GM21825 (cell line): ENCODE measurements around the gene CTSS.
"Not testable (repeated sequence)": the region's sequence is repeated elsewhere in the genome, so short reads cannot be mapped to it uniquely, and the experiment has no call there.

Experiments
- ATAC-seq: cut with Tn5 transposase; IDR thresholded peaks from one replicate; pipeline ENCODE4 v1.9.1; 2021; ENCODE audit warnings: mild to moderate bottlenecking, moderate library complexity; ENCODE audit not compliant: unreplicated experiment

Gene CTSS

GRCh38 chr1:150775931-150776505, 10.4 kb upstream of the CTSS start:
- ATAC-seq: not testable (repeated sequence)

DNA sequence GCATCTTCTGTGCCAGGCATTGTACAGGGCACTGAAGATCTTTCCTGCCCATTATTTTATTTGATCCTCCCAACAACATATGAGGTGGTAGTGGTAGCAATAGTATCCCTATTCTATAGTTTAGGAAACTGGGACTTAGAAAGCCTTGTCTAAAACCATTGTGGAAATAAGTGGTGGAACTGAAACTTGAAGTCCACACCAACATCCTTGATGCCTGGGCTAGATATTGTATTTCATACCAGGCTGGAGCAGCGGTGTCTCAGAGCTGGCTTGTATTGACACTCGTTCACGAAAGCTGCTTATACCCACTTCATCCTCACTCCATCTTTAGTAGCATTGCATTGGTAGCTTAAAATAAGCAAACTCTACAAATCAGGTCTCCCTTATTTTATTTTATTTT, 9.7 kb upstream of the CTSS start:
- no peak for ATAC-seq

- no peak for ATAC-seq
These were observed 6.7 kb upstream of the CTSS start for GRCh38 chr1:150772326-150772725.

DNA sequence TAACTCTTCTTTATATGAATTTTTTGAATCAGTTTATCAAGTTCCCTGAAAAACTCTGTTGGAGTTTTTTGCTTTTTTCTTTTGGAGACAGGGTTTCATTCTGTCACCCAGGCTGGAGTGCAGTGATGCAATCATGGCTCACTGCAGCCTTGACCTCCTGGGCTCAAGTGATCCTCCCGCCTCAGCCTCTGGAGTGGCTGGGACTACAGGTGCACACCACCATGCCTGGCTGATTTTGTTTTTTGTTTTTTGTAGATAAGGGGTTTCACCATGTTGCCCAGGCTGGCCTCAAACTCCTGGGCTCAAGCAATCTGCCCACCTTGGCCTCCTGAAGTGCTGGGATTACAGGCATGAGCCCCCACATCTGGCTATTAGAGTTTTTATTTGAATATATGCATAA, 2.1 kb upstream of the CTSS start:
- not testable (repeated sequence) for ATAC-seq

- ATAC-seq: not testable (repeated sequence)
These were observed 361 bp upstream of the CTSS start for GRCh38 chr1:150765977-150766301.

DNA sequence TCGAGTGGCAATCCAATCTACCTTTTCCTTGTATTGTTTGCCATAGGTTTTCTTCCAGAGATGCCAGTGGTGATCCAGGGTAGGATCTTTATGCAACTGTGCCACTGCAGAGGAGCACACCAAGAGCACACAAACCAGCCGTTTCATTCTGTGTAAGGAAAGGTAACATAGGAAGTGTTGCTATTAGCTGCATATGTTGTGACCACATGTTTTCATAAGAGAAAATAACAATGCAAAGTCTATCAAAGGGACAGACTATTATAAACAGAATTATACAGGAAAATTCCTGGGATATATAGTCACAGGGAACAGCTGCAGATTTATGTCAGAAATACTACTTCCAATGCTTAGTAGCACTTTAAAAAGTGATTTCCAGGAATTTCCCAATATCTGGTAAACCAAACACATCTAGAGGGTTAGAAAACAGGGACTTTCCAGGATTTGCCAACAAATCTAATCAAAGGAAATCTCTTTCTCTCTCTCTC, 919 bp downstream of the CTSS start:
- ATAC-seq: no peak

DNA sequence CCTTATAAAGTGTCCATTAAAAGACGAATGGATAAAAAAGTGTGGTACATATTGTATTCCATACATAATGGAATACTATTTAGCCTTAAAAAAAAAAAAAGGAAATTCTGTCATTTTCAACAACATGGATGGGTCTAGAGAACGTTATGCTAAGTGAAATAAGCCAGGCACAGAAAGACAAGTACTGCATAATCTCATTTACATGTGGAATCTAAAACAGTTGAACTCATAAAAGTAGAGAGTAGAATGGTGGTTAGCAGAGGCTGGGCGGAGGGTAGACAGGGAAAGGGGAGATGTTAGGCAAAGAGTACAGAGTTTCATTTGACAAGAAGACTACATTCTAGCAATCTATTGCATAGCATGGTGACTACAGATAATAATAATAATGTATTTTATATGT, 2.6 kb downstream of the CTSS start:
- no peak for ATAC-seq

DNA sequence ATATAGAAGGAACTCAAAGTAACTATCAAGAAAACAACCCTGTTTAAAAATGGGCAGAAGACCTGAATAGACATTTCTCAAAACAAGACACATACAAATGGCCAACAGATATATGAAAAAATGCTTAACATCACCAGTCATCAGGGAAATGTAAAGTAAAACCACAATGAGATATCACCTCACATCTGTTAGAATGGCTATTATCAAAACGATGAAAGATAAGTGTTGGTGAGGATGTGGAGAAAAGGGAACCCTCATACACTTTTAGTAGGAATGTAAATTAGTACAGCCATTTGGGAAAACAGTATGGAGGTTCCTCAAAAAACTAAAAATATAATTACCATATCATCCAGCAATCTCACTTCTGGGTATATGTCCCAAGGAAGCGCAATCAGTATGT, 3.0 kb downstream of the CTSS start:
- ATAC-seq: no peak

DNA sequence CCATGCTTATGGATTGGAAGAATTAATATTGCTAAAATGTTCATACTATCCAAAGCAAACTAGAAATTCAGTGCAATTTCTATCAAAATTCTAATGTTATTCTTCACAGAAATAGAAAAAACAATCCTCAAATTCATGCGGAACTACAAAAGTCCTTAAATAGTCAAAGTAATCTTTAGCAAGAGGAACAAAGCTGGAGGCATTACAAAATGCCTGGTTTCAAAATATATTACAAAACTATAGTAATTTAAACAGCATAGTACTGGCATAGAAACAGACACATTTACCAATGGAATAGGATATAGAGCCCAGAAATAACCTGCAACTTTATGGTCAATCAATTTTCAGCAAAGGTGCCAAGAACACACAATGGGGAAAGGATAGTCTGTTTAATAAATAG, 3.8 kb downstream of the CTSS start:
- no peak for ATAC-seq

DNA sequence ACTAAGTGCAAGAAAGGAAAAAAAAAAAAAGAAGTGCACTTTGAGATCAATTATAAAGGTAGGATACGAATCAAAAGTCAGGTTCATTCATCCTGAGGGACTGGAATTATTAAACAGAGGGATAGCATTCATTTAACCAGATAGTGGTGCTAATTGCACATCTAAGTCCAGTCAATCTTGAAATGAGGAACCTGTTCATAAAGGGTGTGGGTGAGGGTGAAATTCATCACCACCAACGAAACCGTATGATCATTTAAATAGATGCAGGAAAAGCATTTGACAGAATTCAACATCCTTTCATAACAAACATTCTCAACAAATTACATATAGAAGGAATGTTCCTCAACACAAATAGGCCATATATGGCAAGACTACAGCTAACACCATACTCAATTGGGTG, 5.6 kb downstream of the CTSS start:
- ATAC-seq: no peak

DNA sequence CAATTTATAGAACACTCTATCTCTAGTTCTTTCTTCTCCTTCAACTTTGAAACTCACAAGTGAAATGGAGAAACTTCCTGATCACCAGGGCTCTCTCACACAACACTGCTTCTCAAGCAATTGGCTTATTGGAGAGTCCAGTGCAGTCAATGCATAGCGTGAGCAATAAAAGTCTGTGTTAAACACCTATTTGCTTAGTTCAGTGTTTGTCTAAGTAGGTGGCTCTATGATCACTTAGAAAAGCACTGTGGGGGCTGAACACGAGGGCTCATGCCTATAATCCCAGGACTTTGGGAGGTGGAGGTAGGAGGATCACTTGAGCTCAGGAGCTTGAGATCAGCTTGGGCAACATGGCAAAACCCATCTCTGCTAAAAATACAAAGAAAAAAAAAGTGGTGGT, 12.2 kb downstream of the CTSS start:
- no peak for ATAC-seq

DNA sequence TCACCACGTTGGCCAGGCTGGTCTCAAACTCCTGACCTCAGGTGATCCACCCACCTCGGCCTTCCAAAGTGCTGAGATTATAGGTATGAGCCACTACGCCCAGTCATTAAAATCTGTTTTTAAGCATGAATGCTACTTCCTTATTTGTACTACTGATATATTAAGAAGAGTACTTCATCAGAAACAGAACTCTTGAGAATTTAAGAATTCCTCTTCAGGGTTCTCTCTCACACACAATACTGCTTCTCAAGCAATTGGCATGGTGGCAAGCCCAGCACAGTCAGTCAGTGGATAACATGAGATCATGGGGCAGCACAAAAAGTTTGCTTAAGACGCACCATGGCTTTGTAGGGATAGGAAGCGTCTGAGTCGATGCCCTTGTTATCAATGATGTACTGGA, 14.1 kb downstream of the CTSS start:
- no peak for ATAC-seq

- no peak for ATAC-seq
These were observed 15.8 kb downstream of the CTSS start for GRCh38 chr1:150749720-150750311.

- ATAC-seq: no peak
These were observed 16.5 kb downstream of the CTSS start for GRCh38 chr1:150748878-150749719.

GRCh38 chr1:150730130-150730721, 35.4 kb downstream of the CTSS start:
- no peak for ATAC-seq

DNA sequence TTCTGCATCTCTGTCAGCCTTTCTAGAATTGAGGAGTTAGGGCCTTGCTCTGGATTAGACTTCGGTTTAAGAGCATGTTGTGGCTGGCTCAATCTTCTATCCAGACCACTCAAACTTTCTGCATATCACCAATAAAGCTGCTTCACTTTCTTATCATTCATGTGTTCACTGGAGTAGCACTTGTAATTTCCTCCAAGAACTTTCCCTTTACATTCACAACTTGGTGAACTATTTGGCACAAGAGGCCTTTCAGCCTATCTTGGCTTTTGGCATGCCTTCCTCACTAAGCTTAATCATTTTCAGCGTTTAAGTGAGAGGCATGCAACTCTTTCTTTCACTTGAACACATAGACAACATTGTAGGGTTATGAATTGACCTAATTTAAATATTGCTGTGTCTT, 41.2 kb downstream of the CTSS start:
- no peak for ATAC-seq

DNA sequence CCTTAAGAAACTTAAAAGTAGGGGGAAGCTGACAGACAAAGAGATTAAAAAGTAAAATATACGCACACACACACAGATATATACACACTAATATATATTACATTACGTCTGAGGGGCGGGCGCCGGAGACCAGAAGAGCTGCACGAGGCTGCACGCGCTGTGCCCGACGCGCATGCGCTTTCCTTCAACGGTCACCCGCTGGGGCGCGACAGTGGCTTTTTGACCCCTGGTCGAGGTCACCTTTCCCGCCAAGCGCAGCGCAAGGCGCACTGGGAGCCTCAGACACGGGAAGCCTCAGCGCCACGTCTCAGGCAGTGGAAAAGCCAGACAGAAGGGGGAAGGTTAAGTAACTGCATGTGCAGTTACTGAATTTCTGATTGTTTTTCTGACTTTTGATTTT, 44.9 kb downstream of the CTSS start, which contains the start of gene HORMAD1:
TSS of gene HORMAD1 (minus strand) at position 193 of the 400 bp plus-strand sequence. CDS start 1,390 bp downstream, outside the sequence.
- no peak for ATAC-seq

GRCh38 chr1:150720098-150720497, 45.5 kb downstream of the CTSS start:
- no peak for ATAC-seq

DNA sequence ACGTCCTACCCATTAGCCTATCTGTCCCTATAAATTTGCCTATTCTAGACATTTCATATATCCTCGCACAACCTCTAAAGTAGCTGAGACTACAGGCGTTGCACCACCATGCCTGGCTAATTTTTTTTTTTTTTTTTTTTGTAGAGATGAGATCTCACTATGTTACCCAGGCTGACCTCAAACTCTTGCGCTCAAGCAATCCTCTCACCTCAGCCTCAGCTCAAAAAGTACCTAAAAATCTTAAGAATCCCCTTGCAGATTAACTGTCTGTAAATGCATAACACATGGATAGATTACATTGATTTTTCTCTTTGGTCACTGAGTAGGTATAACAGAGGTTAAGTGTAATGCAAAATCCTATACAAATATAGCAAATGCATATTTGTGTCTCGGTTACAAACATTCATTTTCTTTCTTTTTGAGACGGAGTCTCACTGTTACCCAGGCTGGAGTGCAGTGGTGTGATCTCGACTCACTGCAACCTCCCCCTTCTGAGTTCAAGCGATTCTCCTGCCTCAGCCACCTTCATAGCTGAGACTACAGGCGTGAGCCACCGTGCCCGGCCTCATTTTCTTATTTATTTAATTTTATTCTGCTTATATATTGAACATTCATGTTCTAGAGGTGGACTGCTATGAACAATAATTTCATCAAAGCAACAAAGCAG, 47.2 kb downstream of the CTSS start:
- no peak for ATAC-seq

DNA sequence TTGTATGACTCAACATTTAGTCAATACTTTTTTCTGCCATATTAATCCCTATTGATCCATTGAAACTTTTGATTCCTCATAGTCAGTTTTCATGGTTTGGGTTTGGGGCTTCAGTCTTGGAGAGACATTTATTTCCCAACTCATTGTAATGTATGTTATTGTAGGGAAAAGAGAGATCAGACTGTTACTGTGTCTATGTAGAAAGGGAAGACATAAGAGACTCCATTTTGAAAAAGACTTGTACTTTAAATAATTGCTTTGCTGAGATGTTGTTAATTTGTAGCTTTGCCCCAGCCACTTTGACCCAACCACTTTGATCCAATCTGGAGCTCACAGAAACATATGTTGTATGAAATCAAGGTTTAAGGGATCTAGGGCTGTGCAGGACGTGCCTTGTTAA, 56.5 kb downstream of the CTSS start:
- ATAC-seq: not testable (repeated sequence)

DNA sequence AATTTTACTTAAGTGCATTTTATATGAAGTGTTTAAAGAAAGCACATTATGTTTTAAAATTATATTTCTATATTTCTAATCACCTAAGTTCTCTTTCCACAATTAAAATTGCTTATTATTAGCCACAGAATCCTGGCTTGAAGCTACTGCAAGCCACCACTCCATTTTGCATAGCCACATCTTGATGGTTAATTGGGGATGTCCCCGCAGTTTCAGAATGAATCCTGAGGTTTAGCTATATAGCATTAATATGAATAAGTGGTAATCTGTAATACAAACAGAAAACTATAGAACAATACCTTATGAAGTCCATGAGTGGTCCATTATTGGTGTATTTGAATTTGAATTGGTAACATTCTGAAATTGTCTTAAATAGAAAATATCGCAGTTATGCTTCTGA, 57.0 kb downstream of the CTSS start:
- ATAC-seq: no peak
